ENCODE measurements around the gene DHPS. TPM values are rescaled to one million over a fixed set of nuclear protein-coding genes. Genes with fewer than 3 reads are reported as not detected.

Gene DHPS
- total and polyA plus RNA-seq, 2 of the 4 experiments (the other 2 are of a cell fraction) = 82.8 to 85.0 TPM

GRCh38 chr19:12722566-12723380 is 41.1 kb upstream of the DHPS start (continued):
- TF ChIP-seq, protein P1, sequence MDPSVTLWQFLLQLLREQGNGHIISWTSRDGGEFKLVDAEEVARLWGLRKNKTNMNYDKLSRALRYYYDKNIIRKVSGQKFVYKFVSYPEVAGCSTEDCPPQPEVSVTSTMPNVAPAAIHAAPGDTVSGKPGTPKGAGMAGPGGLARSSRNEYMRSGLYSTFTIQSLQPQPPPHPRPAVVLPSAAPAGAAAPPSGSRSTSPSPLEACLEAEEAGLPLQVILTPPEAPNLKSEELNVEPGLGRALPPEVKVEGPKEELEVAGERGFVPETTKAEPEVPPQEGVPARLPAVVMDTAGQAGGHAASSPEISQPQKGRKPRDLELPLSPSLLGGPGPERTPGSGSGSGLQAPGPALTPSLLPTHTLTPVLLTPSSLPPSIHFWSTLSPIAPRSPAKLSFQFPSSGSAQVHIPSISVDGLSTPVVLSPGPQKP (IDR thresholded peaks at IDR 0.05; ENCODE audit: borderline replicate concordance, low read depth, low read length) = no peak
- no peak for TF ChIP-seq MXI1 (IDR thresholded peaks at IDR 0.05; ENCODE audit: borderline replicate concordance, low read depth, low read length)
- no peak for TF ChIP-seq CHD1 (IDR thresholded peaks at IDR 0.05; ENCODE audit: low read depth, low read length)
